HG03064 (cell line): Measurements from ENCODE around the gene ONECUT2.
"Not testable (repeated sequence)": the region's sequence is repeated elsewhere in the genome, so short reads cannot be mapped to it uniquely, and the experiment has no call there.

Experiments
- ATAC-seq: cut with Tn5 transposase; IDR thresholded peaks from one replicate; pipeline ENCODE4 v1.9.1; 2021; ENCODE audit warnings: low read depth; ENCODE audit not compliant: unreplicated experiment

Gene ONECUT2

GRCh38 chr18:57434536-57435494, at the start of gene ONECUT2:
Gene ONECUT2 (plus strand): TSS chr18:57435374. CDS start chr18:57435717, 343 bp downstream.
- ATAC-seq, result peak; percentile 88

- no peak for ATAC-seq
Observed at GRCh38 chr18:57389271-57389670, 45.9 kb upstream of the ONECUT2 start.

GRCh38 chr18:57390044-57390443, 45.1 kb upstream of the ONECUT2 start:
- no peak for ATAC-seq

- not testable (repeated sequence) for ATAC-seq
Observed at GRCh38 chr18:57394749-57395148, 40.4 kb upstream of the ONECUT2 start.

GRCh38 chr18:57396831-57397230, 38.3 kb upstream of the ONECUT2 start:
- not testable (repeated sequence) for ATAC-seq

GRCh38 chr18:57397440-57398132, 37.6 kb upstream of the ONECUT2 start:
- ATAC-seq, result no peak

GRCh38 chr18:57404345-57404744, 30.8 kb upstream of the ONECUT2 start:
- no peak for ATAC-seq

GRCh38 chr18:57409650-57410049, 25.5 kb upstream of the ONECUT2 start:
- ATAC-seq, result no peak

- no peak for ATAC-seq
Observed at GRCh38 chr18:57410749-57411148, 24.4 kb upstream of the ONECUT2 start.

- no peak for ATAC-seq
Observed at GRCh38 chr18:57416542-57416941, 18.6 kb upstream of the ONECUT2 start.

- no peak for ATAC-seq
Observed at GRCh38 chr18:57422313-57422872, 12.8 kb upstream of the ONECUT2 start.

GRCh38 chr18:57423821-57424220, 11.4 kb upstream of the ONECUT2 start:
- ATAC-seq, result no peak

GRCh38 chr18:57425096-57425495, 10.1 kb upstream of the ONECUT2 start:
- no peak for ATAC-seq

- no peak for ATAC-seq
Observed at GRCh38 chr18:57426187-57426586, 9.0 kb upstream of the ONECUT2 start.

GRCh38 chr18:57427429-57428201, 7.6 kb upstream of the ONECUT2 start:
- no peak for ATAC-seq

GRCh38 chr18:57428221-57429150, 6.7 kb upstream of the ONECUT2 start:
- ATAC-seq, result no peak

GRCh38 chr18:57429167-57430078, 5.8 kb upstream of the ONECUT2 start:
- ATAC-seq, result no peak
